HG03097 (cell line): ENCODE data around the gene ZNF367.

Source experiments
- ATAC-seq: cut with Tn5 transposase; IDR thresholded peaks from one replicate; pipeline ENCODE4 v1.9.1; 2021; ENCODE audit not compliant: unreplicated experiment, low FRiP score

Gene ZNF367

GRCh38 chr9:96437454-96437853, 19.3 kb upstream of the ZNF367 start:
- ATAC-seq, result no peak

GRCh38 chr9:96436456-96437126, 18.4 kb upstream of the ZNF367 start:
- no peak for ATAC-seq

DNA sequence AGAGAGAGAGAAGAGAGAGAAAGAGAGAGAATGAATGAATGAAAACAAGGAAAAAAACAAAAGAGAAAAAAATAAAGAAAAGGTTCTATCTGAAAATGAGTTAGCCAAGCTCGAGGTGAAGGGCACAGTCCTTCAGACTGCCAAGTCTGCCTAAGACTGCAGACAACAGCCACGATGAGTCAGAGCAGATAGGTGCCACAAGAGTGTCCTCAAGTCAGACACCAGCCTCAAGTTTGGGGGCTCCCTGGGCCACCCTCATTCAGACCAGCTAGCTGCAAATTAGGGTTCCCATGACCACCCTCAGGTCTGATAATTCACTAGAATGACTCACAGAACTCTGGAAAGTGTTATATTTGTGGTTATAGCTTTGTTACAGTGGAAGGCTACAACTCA, 17.9 kb upstream of the ZNF367 start:
- no peak for ATAC-seq

- no peak for ATAC-seq
Observed at GRCh38 chr9:96435345-96435744, 17.2 kb upstream of the ZNF367 start.

DNA sequence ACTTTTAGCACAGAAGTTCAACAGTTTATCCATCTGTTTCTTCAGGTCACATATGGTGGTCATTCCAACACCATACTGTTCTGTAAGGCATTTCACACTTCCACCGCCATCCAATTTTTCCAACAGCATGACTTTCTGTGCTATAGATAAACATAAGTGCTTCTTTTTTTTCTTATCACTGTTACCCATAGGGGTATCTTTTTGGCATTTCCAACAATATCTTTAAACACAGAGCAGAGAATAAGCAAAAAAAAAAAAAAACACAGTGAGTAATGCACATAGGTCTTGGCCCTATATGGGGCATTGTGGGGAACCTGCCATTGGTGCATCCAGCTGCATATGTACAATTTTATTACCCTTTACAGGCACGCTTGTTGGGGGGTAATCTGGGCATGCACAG, 12.2 kb upstream of the ZNF367 start:
- no peak for ATAC-seq

DNA sequence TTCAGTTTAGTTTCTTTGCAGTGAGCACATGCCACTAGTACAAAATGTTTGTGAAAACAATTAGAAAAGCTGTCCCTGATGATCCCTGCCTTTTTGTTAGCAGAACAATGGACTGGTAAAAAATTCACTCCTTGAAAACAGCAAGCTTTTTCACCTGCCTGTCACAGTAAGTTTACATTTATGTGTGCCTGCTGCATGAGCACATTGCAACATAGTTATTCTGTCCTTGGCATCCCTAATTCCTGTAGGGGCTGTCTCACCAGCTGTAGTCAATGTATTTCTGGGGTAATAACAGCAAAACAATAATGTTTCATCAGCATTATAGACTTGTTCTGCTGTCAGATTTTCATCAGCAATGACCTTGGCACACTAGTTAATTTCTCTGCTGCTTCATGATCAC, 11.6 kb upstream of the ZNF367 start:
- no peak for ATAC-seq

DNA sequence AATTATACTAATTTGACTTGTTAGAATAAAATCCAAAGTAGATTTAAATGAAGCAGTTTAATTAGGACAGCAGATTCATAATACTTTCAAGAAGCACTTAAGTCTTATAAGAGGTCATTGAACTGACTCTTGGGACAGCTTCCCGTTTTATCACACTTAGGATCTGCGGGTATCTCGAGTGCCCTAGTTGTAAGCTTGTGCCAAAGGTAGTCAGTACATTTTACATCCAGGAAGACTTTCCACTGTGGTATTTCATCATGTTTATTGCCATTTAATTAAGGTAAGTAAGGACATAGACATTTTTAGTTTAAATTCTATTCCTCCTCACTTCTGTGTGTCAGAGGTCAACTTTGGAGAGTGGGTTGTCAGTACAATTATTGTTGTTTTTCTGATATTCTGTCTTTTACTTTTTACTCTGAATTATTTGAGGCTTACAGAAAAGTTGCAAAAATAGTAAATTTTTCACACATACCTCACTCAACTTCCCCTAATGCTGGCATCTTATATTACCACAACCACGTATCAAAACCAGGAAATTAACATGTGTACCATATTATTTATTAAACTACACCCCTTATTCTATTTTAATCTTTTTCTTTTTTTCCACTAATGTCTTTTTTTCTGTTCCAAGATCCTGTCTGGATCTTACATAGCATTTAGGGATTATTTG, 7.5 kb upstream of the ZNF367 start:
- ATAC-seq, result no peak

GRCh38 chr9:96423985-96424336, 5.8 kb upstream of the ZNF367 start:
- no peak for ATAC-seq

DNA sequence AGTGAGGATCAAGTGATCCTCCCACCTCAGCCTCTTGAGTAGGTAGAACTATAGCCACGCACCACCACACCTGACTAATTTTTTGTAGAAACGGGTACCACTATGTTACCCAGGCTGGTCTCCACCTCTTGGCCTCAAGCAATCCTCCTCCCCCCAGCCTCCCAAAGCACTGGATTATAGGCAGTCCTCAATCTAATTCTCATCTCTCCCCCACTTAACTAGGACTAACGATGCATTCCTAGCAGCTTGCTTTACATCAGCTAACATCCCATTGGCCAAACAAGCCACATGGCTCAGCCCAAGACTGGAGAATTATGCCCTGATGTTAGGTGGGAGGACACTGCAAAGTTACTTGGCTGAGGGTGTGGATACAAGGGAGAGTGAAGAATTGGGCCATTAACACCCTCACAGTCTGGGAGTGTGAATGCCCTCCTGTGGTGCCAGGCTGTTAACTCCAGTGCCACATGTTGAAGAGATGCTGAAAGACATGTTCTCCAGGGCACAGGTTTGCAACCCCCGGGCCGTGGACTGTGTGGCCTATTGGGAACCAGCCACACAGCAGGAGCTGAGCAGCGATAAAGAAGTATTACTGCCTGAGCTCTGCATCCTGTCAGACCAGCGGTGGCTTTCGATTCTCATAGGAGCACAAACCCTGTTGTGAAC, 5.3 kb upstream of the ZNF367 start:
- ATAC-seq, result no peak

GRCh38 chr9:96420468-96421219, 2.5 kb upstream of the ZNF367 start:
- ATAC-seq, result no peak

DNA sequence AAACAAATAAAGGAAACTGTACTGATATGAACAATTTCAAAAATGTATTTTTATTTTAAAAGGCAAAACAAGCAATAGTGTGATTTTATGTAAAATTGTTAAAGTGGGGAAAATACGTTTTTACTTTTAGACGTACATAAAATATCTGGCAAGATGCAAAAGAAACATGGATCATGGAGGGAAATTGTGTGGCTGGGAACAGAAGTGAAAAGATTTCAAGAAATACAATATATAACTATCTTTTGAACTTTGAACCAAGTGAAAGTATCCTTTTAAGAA, 1.5 kb upstream of the ZNF367 start:
- no peak for ATAC-seq

DNA sequence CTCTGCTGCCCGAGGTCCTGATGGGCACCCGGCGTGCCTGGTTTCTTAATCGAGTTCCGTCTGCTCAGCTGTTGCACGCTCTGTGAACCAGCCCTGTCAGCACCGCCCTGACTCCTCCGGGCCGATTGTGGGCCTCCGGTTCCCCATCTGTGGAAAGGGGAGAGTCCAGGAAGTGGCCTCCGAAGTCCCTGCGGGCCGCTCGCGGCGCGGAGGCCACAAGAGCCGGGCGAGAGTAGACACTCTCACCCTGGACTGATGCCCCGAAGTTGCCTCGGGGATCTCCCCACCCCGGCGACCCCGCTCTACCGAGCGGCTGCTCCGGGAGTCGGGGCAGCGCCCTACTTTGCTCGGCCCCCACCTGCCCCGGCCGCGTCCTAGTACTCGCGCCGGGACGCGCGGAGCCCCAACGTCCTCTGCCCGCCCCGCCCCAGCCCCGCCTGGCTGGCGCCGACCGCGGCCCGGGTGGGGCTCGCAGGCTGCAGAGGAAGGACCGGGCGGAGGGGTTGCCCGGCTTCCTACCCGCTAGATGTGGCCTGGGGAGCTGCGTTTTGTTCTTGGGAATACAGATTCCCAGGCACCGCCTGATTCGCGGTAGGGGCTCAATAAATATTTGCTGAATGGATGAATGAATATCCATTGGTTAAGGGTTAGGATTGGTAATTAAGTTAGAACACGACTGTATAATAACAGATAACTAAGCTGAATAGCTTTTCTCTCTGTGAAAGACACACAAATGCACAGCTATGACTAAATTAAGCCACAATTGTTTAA, 935 bp upstream of the ZNF367 start:
- ATAC-seq, result peak; percentile 28

GRCh38 chr9:96417661-96418082, 498 bp downstream of the ZNF367 start:
- no peak for ATAC-seq

DNA sequence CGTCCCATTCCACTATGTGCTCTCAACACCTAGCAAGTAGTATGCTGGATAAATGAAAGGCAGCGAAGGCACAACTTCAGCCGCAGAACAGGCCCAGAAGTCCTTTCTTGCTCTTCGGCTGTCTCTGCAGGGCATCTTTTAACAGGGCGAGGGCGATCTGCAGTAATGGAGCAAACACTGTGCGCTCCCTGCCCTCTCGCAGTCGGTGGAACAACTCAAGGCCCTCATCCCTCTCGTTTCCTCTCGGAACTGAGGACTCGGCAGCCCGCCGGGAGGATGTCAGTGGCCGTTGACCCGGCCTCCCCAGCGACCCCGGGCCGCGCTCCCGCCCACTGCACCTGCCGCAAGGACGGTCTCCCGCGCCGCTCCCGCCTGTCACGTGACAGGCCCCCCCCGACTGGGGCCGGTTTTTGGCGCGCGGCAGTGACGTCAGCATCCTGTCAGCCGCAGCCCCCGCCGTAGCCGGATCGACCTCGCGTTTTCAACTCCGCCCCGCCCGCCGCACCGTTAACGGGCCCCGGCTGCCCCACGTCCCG, 1.1 kb downstream of the ZNF367 start:
- peak; percentile 15 for ATAC-seq

DNA sequence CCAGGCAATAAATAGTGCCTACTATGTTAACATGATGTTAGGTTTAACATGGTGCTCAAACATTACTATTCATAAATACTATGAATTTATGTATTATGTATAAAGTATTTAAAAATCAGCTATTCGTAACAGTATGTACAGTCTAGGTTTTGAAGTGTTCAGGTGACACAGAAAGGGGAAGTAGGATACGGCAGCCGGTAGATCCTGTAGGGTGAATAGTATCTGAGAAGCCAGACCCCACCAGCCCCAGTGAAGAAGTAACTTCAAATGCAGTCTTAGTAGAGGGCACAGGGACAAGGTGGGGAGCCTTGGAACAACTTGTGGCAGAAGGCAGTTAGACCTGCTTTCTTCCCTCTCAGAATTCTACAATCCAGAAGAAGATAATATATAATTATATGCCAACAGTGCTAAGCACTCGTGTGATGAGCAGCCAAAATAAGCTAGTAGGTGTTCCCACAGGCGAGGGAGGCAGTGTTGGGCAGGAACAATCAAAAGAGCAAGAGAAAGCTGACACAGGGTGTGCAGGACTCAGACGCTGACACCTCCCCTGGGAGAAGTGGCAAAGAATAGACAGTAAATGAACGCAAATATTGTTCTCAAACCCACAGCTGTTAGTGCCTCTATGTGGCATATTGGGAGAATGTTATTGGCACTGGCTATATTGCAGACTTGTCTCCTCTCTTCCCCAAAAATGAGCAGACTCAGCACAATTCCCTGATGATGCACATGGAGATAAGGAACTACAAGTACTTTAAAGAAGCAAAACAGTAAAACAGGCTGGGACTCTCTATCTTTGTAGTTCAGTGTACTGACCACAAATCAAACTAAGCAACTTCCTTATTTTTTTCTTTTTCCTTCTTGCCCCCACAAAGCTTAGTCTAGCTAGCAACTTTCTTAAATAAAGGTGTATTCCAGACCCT, 4.6 kb downstream of the ZNF367 start:
- no peak for ATAC-seq

DNA sequence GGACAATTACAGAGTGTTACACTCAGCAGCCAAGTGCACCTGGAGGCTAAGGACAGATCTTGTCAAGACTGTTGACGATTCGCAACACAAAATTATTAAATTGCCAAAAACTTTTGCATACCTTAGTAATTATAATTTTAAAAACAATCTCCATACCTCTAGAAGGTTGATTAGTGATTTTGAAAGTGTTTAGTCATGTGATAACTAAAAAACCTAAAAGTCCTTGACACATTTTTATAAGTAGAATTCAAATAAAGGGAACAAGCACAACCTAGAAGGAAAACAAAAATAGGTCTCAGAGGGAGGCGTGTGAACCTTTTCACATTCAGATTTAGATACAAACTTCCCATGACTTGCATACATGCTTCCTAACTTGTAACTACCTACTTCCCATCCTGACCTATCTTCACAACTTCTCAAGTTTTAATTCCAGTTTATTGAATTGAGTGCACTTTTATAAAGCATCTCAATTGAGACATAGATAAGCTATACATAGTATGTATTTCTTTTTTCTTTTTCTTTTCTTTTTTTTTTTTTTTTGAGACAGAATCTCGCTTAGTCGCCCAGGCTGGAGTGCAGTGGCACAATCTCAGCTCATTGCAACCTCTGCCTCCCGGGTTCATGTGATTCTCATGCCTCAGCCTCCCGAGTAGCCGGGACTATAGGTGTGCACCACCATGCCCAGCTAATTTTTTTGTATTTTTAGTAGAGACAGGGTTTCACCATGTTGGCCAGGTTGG, 5.8 kb downstream of the ZNF367 start:
- ATAC-seq, result no peak

GRCh38 chr9:96411129-96411838, 6.9 kb downstream of the ZNF367 start:
- ATAC-seq, result no peak
